ENCODE results near the gene TBC1D4. TPM values are rescaled to one million over a fixed set of nuclear protein-coding genes. Genes with fewer than 3 reads are reported as not detected.

The TBC1D4 gene
- total and polyA plus RNA-seq, 2 donors (not counting 1 experiment from before 2014, with no cell fraction given), result 10.3 to 15.4 TPM

DNA sequence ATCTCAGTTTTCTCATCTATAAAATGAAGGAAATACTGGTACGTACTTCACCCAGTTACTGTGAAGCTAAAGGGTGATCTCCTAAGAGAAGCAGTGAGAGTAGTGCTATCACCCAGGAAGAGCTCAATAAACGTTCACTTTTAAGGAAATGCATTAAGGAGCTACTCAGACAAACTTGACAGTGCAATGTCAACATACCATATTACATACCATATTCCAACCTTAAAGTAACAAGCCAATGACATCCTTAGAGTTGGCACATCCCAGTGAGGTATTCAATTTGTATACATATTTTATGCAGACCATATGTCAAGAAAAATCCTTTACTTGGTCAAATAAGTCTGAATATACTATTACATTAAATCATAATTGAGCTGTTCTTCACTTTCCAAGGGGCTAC lies 7.0 kb downstream of the TBC1D4 start:
- Histone ChIP-seq H4K20me1 (ENCODE audit: control insufficient read depth, extremely low read depth, insufficient read depth, low read length) (no peaks in the 10 kb centered on the region), H3K36me3 (ENCODE audit: control insufficient read depth, insufficient read depth, low read length) (no peaks in the 10 kb centered on the region), H3K4me1 (ENCODE audit: control insufficient read depth, extremely low read depth, insufficient read depth, low read length) (peaks cover under 1% of the 10 kb centered on the region), H3K9ac (ENCODE audit: insufficient read depth, low read length) (no peak overlapping the region), H2AFZ (ENCODE audit: low read length) (no peak overlapping the region), H3K79me2 (ENCODE audit: control insufficient read depth, insufficient read depth, low read length) (no peaks in the 10 kb centered on the region), H3K27me3 (ENCODE audit: control insufficient read depth, insufficient read depth, low read length) (no peaks in the 10 kb centered on the region), H3K27ac (ENCODE audit: insufficient read depth, low read length) (no peak overlapping the region), H3K9me3 (ENCODE audit: control insufficient read depth, insufficient read depth, low read depth, low read length) (no peaks in the 10 kb centered on the region), H3K4me3 (replicated peaks in 1 of 4; ENCODE audit: control extremely low read depth in 1 of 4, insufficient read depth in 1 of 4, low read depth in 3 of 4, low read length in 4 of 4) (no peak overlapping the region), H3K4me2 (ENCODE audit: extremely low read depth, insufficient read depth, low read length) (no peak overlapping the region)
- TF ChIP-seq EZH2 (IDR thresholded peaks at IDR 0.05; ENCODE audit: low read length, missing control alignments), result no peak
- no peak for TF ChIP-seq CTCF (conservative IDR thresholded peaks at IDR 0.05 in 1 of 2, IDR thresholded peaks at IDR 0.05 in 1 of 2; ENCODE audit: low read depth in 1 of 2, low read length in 2 of 2)
- DNase-seq (ENCODE audit: low read depth in 2 of 2), result no peak

DNA sequence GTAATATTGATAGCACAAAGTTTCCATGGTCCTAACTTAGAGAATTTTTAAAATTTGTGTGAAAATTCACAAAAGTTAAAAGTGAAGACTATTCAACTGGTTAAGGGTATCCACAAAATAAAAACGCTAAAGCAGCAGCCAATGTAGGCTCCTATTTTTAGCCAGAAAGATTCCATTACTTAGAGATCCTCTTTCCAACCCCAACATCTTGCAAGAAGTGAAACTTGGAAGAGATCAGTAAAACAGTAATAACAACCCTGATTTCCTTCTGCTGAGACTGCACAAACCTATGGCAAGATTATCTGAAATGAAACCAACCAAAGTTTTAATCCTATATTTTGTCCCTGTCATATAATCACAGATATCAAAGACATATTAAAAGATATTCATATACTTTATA lies 8.5 kb downstream of the TBC1D4 start:
- H4K20me1 ChIP-seq (ENCODE audit: control insufficient read depth, extremely low read depth, insufficient read depth, low read length), result no peaks in the 10 kb centered on the region
- no peaks in the 10 kb centered on the region for H3K4me1 ChIP-seq (ENCODE audit: control insufficient read depth, extremely low read depth, insufficient read depth, low read length)
- H3K27ac ChIP-seq (ENCODE audit: insufficient read depth, low read length), result no peak overlapping the region
- H3K4me2 ChIP-seq (ENCODE audit: extremely low read depth, insufficient read depth, low read length), result no peak overlapping the region
- no peak overlapping the region for H2AFZ ChIP-seq (ENCODE audit: low read length)
- no peak overlapping the region for H3K4me3 ChIP-seq (replicated peaks in 1 of 4; ENCODE audit: control extremely low read depth in 1 of 4, insufficient read depth in 1 of 4, low read depth in 3 of 4, low read length in 4 of 4)
- no peak overlapping the region for H3K9ac ChIP-seq (ENCODE audit: insufficient read depth, low read length)
- H3K9me3 ChIP-seq (ENCODE audit: control insufficient read depth, insufficient read depth, low read depth, low read length), result no peaks in the 10 kb centered on the region
- DNase-seq (ENCODE audit: low read depth in 2 of 2), result peak in 1 of 2 donors; percentile 26
- H3K79me2 ChIP-seq (ENCODE audit: control insufficient read depth, insufficient read depth, low read length), result no peaks in the 10 kb centered on the region
- H3K36me3 ChIP-seq (ENCODE audit: control insufficient read depth, insufficient read depth, low read length), result no peaks in the 10 kb centered on the region
- no peak for TF ChIP-seq CTCF (conservative IDR thresholded peaks at IDR 0.05 in 1 of 2, IDR thresholded peaks at IDR 0.05 in 1 of 2; ENCODE audit: low read depth in 1 of 2, low read length in 2 of 2)
- no peak for TF ChIP-seq EZH2 (IDR thresholded peaks at IDR 0.05; ENCODE audit: low read length, missing control alignments)
- no peaks in the 10 kb centered on the region for H3K27me3 ChIP-seq (ENCODE audit: control insufficient read depth, insufficient read depth, low read length)

DNA sequence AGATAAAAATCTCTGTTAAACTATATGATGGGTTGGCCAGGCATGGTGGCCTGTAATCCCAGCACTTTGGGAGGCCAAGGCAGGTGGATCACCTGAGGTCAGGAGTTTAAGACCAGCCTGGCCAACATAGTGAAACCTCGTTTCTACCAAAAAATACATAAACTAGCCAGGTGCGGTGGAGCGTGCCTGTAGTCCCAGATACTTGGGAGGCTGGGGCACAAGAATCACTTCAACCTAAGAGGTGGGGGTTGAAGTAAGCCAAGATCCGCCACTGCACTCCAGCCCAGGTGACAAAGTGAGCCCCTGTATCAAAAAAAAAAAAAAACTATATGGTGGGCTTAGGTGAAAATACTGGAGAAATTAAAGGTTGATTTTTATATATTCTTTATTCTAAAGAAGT lies 11.3 kb downstream of the TBC1D4 start:
- DNase-seq (ENCODE audit: low read depth in 2 of 2), result no peak
- Histone ChIP-seq H3K79me2 (ENCODE audit: control insufficient read depth, insufficient read depth, low read length) (no peaks in the 10 kb centered on the region), H3K27ac (ENCODE audit: insufficient read depth, low read length) (no peak overlapping the region), H2AFZ (ENCODE audit: low read length) (no peak overlapping the region), H3K27me3 (ENCODE audit: control insufficient read depth, insufficient read depth, low read length) (no peaks in the 10 kb centered on the region), H3K9ac (ENCODE audit: insufficient read depth, low read length) (no peak overlapping the region), H3K4me1 (ENCODE audit: control insufficient read depth, extremely low read depth, insufficient read depth, low read length) (no peaks in the 10 kb centered on the region), H4K20me1 (ENCODE audit: control insufficient read depth, extremely low read depth, insufficient read depth, low read length) (no peaks in the 10 kb centered on the region), H3K9me3 (ENCODE audit: control insufficient read depth, insufficient read depth, low read depth, low read length) (no peaks in the 10 kb centered on the region), H3K4me2 (ENCODE audit: extremely low read depth, insufficient read depth, low read length) (no peak overlapping the region), H3K4me3 (replicated peaks in 1 of 4; ENCODE audit: control extremely low read depth in 1 of 4, insufficient read depth in 1 of 4, low read depth in 3 of 4, low read length in 4 of 4) (no peak overlapping the region), H3K36me3 (ENCODE audit: control insufficient read depth, insufficient read depth, low read length) (no peaks in the 10 kb centered on the region)
- TF ChIP-seq CTCF (conservative IDR thresholded peaks at IDR 0.05 in 1 of 2, IDR thresholded peaks at IDR 0.05 in 1 of 2; ENCODE audit: low read depth in 1 of 2, low read length in 2 of 2), result no peak
- no peak for TF ChIP-seq EZH2 (IDR thresholded peaks at IDR 0.05; ENCODE audit: low read length, missing control alignments)

Data from fibroblast of lung (primary cell).